Measurements from ENCODE around the gene UNC13D. TPM values are rescaled to one million over a fixed set of nuclear protein-coding genes. Genes with fewer than 3 reads are reported as not detected.

UNC13D gene
- total RNA-seq, 1 donor from 2014 or later: 32.7 TPM

DNA sequence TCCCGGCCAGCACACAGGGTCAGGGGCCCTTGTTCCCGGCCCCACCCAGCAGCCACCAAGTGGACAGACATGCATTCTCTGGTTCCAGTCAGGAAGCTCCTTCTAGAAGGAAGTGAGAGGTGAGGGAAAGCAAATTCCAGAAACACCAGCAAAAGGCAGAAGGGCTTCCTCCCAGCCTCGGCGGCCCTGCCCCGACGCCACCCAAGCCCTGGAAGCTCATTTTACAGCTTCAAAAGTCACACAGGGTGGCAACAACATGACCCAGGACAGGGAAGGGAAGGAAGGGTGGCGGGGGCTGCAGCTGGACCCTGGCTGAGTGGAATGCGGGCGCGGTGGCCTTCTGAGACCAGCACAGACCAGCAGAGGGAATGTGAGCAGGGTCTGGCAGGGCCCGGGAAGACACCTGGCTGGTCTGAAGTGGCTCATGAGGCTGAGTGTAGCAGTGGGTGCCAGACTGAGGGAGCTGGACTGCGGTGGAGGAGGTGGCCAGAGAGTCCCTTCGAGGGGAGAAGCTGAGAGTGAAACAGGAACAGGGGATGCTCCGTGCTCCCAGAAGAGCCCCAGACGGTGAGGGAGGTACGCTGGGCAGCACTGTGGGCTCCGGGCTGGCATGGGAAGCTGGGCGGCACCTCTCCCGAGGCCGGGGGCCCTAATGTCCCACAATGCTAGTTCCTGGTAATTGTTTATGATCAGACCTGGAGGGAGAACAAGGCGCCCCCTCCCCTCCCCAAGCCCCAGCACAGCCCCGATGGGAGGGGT, 1.9 kb upstream of the UNC13D start:
- no peak for DNase-seq (ENCODE audit: extremely low spot score in 2 of 2)
- H3K27me3 ChIP-seq: no peaks in the 10 kb centered on the region

DNA sequence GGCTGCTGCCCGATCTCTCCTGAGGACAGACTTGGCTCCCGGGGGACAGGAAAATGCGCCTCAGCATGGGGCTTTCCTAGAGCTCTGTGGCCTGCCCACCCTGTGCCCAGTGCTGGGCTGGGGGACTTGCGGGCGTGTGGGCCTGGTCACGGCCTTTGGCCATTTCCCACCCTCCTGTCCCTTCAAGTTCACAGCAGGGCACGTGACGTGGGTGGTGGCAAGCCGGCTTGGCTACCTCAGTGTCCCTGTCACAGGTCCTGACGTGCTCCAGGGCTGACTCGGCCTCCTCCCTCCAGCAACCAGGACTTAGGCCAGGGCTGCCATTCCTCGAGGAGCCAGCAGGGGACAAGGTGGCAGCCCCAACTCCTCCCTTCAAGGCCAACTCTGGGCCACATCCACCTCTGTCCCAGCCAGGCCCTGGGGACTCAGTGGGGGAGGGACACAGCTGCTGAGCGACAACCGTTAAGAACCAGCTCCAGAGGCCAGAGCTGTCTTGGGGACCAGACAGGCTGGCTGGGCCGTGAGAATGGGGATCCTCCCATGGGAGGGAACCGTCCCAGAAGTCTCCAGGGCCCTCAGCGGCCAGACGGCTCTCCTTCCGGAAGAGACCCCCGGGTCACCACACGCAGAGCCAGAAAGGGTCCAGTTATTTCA, 981 bp upstream of the UNC13D start:
- Histone ChIP-seq H3K36me3 (peaks cover 8 to 42% of the 10 kb centered on the region in 2 donors), H3K4me1 (peaks cover 56% of the 10 kb centered on the region), H3K27ac (peak overlapping the region; percentile 93), H3K4me3 (peak overlapping the region in 1 of 2 donors; percentile 11), H3K27me3 (no peaks in the 10 kb centered on the region), H3K9me3 (no peaks in the 10 kb centered on the region)
- TF ChIP-seq POLR2A (IDR thresholded peaks at IDR 0.05): no peak
- TF ChIP-seq, protein P1, sequence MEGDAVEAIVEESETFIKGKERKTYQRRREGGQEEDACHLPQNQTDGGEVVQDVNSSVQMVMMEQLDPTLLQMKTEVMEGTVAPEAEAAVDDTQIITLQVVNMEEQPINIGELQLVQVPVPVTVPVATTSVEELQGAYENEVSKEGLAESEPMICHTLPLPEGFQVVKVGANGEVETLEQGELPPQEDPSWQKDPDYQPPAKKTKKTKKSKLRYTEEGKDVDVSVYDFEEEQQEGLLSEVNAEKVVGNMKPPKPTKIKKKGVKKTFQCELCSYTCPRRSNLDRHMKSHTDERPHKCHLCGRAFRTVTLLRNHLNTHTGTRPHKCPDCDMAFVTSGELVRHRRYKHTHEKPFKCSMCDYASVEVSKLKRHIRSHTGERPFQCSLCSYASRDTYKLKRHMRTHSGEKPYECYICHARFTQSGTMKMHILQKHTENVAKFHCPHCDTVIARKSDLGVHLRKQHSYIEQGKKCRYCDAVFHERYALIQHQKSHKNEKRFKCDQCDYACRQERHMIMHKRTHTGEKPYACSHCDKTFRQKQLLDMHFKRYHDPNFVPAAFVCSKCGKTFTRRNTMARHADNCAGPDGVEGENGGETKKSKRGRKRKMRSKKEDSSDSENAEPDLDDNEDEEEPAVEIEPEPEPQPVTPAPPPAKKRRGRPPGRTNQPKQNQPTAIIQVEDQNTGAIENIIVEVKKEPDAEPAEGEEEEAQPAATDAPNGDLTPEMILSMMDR (IDR thresholded peaks at IDR 0.05): peak; percentile 33 to 61 (median 59)
- peak; percentile 40 to 61 for TF ChIP-seq POLR2AphosphoS5 (IDR thresholded peaks at IDR 0.05; ENCODE audit: insufficient read depth in 1 of 2, low read depth in 1 of 2)
- intact Hi-C loops (cut with DNase I): loop anchor here (5.0 kb wide), 2 partner anchors 47 to 68 kb away; a partner anchor contains a TSS
- DNase-seq (ENCODE audit: extremely low spot score in 2 of 2): no peak

More for the DNA sequence above, 1.9 kb upstream of the UNC13D start:
- Histone ChIP-seq H3K4me1 (peaks cover 56% of the 10 kb centered on the region), H3K27ac (peak overlapping the region; percentile 93), H3K4me3 (no peak overlapping the region), H3K9me3 (no peaks in the 10 kb centered on the region), H3K36me3 (peaks cover 8 to 52% of the 10 kb centered on the region in 2 donors)
- TF ChIP-seq, protein P1 (IDR thresholded peaks at IDR 0.05): no peak
- TF ChIP-seq POLR2A (IDR thresholded peaks at IDR 0.05) (no peak), POLR2AphosphoS5 (IDR thresholded peaks at IDR 0.05; ENCODE audit: insufficient read depth in 1 of 2, low read depth in 1 of 2) (no peak)
- intact Hi-C loops (cut with DNase I): loop anchor here (5.0 kb wide), 2 partner anchors 46 to 69 kb away; a partner anchor contains a TSS

DNA sequence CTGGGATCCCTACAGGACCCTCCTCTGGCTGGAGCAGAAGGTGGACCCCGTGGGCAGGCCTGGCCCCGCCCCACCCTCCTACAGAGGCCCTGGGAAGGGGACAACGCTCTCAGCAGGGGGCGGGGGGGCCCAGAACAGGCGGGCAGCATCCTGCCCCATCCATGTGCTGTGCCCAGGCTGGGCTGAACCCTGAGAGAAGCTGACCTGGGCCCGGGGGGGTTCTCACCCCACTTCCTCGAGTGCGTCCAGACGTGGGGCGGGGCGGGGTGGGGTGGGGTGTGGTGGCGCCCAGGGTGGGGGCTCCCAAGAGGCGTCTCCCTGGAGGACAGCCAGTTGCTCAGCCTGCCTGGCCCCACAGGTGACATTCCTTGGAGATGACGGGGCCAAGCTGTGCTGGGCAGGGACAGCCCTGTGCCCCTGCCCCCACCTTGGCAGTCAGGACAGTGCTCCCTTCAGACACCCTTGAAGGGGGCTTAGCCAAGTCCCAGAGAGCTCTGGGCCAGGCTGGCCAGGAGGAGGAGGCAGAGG, 390 bp upstream of the UNC13D start:
- H3K4me1 ChIP-seq: peaks cover 54% of the 10 kb centered on the region
- no peak for DNase-seq (ENCODE audit: extremely low spot score in 2 of 2)
- H3K36me3 ChIP-seq: peaks cover 8 to 36% of the 10 kb centered on the region in 2 donors
- peak overlapping the region; percentile 93 for H3K27ac ChIP-seq
- intact Hi-C loops (cut with DNase I): loop anchor here (5.0 kb wide), 2 partner anchors 48 to 67 kb away; a partner anchor contains a TSS
- no peaks in the 10 kb centered on the region for H3K27me3 ChIP-seq
- no peaks in the 10 kb centered on the region for H3K9me3 ChIP-seq
- TF ChIP-seq, protein P1 (IDR thresholded peaks at IDR 0.05): no peak
- TF ChIP-seq POLR2A (IDR thresholded peaks at IDR 0.05) (no peak), POLR2AphosphoS5 (IDR thresholded peaks at IDR 0.05; ENCODE audit: insufficient read depth in 1 of 2, low read depth in 1 of 2) (no peak)
- H3K4me3 ChIP-seq: peak overlapping the region; percentile 3 to 37

DNA sequence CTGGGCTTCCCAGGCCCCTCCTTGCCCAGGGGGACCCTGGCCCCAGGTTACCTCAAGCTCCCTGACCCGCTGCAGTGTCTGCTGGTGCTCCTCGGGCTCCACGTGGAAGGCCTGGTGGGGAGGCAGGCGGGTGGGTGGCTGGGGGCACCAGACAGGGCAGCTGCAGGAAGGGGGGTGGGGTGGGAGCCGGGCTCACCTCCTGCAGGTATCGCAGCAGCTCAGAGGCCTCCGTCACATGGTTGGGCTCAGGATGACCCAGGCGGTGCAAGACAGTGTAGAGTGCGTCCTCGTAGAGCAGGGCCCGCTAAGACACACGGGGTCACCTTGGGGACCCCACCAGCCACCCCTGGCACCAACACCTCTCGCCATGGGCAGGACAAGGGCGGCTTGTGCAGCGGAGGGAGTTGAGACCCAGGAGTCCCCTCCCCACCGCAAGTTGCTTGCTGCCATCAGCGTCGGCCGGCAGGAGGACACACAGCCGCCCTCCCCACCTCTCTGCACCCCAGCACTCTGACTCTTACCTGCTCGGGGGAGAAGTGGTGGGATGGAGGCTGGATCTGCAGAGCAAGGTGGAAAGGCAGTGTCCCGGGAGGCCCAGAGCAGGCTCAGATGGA, 1.1 kb downstream of the UNC13D start:
- peak overlapping the region; percentile 3 to 37 for H3K4me3 ChIP-seq

More for the DNA sequence above, 1.1 kb downstream of the UNC13D start:
- TF ChIP-seq POLR2AphosphoS5 (IDR thresholded peaks at IDR 0.05; ENCODE audit: insufficient read depth in 1 of 2, low read depth in 1 of 2) (no peak), POLR2A (IDR thresholded peaks at IDR 0.05) (no peak)
- TF ChIP-seq, protein P1 (IDR thresholded peaks at IDR 0.05): no peak
- peaks cover 38% of the 10 kb centered on the region for H3K4me1 ChIP-seq
- intact Hi-C loops (cut with DNase I): no loop called here
- DNase-seq (ENCODE audit: extremely low spot score in 2 of 2): no peak
- no peaks in the 10 kb centered on the region for H3K27me3 ChIP-seq
- H3K9me3 ChIP-seq: no peaks in the 10 kb centered on the region
- peaks cover 8 to 21% of the 10 kb centered on the region in 2 donors for H3K36me3 ChIP-seq
- H3K27ac ChIP-seq: peak overlapping the region; percentile 93
